NCI-H2227 (cell line): ENCODE results near the gene DOCK9.

Source experiments
- DNase-seq: peaks from one replicate; lab custom pipeline; 2025; ENCODE audit not compliant: unreplicated experiment; lab: John Stamatoyannopoulos, UW

The DOCK9 gene

GRCh38 chr13:98889419-98890085 lies 88.3 kb downstream of the DOCK9 start:
- no peak for DNase-seq

- DNase-seq = no peak
Measured at GRCh38 chr13:98888890-98889279, 89.0 kb downstream of the DOCK9 start.

DNA sequence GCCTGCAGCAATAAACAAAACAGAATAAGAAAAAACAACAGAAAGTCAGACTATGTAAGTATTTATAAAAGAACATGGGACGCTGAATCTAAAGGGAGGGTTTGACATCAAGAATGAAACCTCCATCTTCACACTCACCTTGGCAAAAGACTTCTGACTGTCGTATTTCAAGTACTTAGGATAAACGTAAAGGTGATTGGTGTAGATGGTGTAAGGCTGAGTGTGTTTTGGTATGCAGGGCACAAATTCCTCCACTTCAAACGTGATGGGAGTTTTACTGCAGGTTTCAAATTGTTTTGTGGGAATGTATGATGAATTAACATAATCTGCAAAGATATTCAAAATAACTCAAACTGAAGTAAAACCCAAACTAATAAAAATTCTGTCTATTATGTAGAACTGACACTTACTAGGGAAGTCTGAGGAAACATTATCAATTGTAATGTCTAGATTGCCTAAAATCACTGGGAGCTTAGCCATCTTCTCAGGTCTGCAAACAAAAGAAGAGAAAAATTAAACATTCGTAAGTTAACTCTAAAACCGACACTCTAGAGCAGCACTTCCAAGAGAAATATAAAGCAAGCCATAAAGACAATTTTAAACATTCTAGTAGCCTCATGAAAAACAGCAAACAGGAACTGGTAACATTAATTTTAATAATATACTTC lies 89.5 kb downstream of the DOCK9 start:
- no peak for DNase-seq

GRCh38 chr13:98886587-98887230 lies 91.2 kb downstream of the DOCK9 start:
- no peak for DNase-seq

- DNase-seq = no peak
Measured at GRCh38 chr13:98885600-98885999, 92.3 kb downstream of the DOCK9 start.

DNA sequence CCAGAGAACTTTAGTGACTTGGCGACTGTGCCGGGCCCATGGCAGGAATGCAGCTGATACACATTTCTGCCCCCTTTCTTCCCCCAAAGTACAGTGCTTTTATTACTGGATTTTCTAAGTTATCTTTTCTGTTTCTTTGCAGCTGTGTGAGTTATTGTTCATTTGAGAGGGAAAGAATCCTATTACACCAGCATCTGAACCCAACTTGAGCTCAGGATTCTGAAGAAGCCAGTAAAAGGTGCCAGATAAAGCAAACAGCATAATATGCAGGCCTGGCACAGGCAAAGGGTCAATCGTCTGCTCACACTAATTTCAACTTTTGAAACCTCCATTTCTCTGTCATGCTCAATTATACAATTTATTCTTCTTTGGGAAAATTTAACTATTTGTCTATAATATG lies 93.9 kb downstream of the DOCK9 start:
- no peak for DNase-seq

- no peak for DNase-seq
Measured at GRCh38 chr13:98881390-98881789, 96.5 kb downstream of the DOCK9 start.

GRCh38 chr13:98880677-98881076 lies 97.2 kb downstream of the DOCK9 start:
- no peak for DNase-seq

GRCh38 chr13:98879957-98880356 lies 97.9 kb downstream of the DOCK9 start:
- DNase-seq = no peak

DNA sequence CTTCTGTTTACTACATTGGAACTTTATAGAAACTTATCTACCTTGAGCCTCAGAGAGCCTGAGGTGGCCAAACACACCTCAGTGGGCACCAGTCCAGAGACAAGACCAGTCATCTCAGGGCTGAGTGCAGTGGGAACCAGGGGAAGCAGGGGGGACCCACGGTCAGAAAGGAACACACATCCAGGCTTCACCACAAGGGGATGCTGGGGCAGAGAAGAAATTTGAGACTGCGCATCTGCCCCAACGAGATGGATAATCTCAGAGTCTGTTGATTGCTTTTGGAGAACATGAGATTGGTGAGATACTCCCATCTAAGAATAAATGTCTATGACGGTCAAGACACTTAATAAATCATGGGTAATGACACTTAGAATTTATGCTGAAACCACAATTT lies 98.7 kb downstream of the DOCK9 start:
- no peak for DNase-seq

DNA sequence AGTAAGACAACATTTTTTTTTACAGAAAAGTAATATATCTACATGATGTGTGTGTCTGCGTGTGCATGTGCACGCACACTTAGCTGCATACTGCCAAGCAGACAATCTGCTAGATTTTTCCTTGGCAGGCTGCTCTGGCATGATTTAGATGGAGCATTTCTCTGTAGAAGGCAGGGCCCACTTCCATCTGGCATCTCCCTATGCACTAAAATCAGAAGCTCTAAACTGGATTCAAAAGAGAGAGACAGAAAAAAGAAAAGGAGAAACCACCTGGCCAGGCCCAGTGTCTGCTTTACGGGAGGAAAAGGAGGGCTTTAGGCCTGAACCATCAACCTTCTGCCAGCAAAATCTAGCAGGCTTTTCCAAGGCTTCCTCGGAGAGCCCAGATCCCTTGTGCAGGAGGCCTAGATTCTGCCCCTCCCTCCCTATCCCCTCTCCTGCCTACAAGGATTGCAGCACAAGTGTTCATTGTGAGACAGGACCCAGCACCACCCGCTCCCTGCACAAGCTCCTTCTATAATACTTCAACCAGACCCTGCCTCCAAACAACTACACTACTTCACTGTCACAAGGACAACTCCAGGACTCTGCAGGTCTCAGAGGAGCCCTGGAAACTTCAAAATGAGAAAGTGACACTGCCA lies 99.3 kb downstream of the DOCK9 start:
- no peak for DNase-seq

DNA sequence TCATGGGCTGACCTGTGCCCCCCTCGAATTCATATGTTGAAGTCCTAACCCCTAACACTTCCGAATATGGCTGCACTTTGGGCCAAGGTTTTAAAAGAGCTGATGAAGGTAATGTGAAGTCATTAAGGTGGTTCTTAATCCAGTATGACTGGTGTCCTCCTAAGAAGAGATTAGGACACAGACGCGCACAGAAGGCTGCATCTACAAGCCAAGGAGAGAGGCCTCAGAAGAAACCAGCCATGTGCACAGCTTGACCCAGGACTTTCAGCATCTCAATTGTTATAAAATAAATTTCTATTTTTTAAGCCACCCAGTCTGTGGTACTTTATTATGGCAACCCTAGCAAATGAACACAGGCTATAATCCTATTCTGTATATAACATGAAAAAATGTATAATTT lies 99.9 kb downstream of the DOCK9 start:
- no peak for DNase-seq

- DNase-seq = no peak
Measured at GRCh38 chr13:98877466-98877865, 100.4 kb downstream of the DOCK9 start.

DNA sequence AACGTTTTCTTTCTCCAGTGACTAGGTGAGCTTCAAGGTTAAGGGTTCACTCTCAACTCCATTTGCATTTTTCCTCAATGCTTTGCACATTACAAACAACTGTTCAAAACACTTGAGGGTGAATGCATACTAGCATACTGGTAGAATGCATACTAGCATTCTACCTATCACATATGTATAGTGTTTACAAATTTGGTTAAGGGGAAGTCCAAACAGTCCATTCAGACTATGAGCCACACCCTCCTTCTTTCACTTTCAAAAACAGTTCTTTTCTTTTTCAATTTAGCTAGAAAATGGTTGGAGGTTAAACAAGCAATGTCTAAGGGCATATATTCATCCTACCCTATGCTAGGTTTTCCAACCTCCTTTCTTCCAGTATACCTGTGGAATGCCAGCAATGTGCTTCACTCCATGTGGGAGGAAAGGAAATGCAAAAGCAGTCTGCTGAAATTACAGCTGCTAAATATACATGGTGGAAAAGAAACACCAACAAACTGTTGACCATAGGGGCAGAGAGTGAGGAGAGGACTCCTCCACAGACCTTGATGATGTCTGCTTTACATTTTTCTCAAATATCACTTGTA lies 102.6 kb downstream of the DOCK9 start:
- no peak for DNase-seq

GRCh38 chr13:98874029-98874397 lies 103.9 kb downstream of the DOCK9 start:
- no peak for DNase-seq

- no peak for DNase-seq
Measured at GRCh38 chr13:98873377-98874028, 104.4 kb downstream of the DOCK9 start.

DNA sequence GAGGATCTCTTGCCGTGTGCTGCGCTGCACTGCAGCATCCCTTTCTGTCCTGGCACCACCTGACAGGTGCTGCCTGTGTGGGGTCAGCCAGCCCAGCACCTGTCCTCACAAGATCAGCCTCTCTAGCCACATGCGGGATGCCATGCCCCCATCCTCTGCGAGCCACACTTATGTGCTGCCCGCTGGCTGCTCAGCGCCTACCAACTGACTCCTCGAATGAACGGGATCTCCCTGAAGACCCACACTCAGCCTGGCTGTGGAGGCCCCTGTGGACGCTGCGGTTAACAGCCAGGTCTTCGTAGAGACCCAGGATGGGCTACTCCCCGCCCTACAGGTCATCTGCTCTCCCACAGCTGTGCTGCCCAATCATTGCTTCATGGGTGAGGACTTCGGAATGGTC lies 106.1 kb downstream of the DOCK9 start:
- no peak for DNase-seq

DNA sequence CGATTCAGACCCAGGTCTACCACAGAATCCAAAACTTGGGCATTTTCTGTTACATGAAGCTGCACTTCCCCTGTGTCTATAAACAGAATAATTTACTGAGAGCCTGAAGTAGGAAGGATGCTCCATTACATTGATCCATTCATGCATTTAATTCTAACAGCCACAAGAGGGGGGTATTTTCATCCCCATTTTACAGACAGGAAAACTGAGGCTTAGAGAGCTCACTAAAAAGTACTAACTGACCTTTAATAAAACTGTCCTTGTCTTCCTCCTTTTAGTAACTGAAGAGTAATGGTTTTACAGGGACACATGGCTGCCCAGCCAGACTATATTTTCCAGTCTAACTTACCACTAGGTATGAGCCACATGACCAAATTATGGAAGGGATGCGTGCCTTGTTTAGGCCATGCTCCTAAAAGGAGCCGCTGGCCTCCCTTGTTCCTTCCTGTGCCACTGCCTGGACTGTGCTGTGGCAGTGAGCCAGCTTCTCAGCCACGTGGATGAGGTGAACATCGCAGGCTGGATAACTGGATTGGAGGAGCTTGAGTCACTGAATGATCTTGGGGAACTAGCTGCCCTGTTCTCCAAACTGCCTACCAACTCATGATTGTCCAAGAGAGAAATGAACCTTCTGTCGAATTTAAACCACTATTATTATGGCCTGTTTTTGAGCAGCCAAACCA lies 108.3 kb downstream of the DOCK9 start:
- DNase-seq = no peak

DNA sequence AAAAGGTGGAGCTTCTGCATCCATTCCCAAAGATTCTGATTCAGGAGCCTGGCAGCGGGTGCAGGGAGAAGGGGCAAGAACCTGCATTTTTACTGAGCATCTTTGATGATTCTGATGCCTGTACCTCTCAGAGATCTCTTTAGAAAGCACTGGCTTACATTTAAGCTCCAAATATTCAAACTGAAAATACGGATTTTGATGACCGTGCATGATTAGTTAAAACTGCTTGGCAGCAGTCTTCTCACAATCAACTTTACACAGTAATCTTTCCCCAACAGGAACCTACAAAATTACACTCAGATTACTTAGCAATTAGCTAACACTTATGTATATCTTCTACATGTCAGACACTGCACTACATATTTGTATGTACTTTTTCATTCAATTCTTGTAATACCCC lies 108.9 kb downstream of the DOCK9 start:
- no peak for DNase-seq

- DNase-seq = no peak
Measured at GRCh38 chr13:98866882-98867281, 111.0 kb downstream of the DOCK9 start.

GRCh38 chr13:98860491-98860890 lies 117.4 kb downstream of the DOCK9 start:
- no peak for DNase-seq
